Transverse colon (tissue), 3 donors: ENCODE results near the gene A4GALT.

Source experiments
- POLR2A ChIP-seq: fragments of 450-650 bp; IDR thresholded peaks from one replicate; pipeline ENCODE4 v1.6.1; 2016; ENCODE audit warnings: antibody characterized with exemption, mild to moderate bottlenecking, moderate library complexity
- TF ChIP-seq, protein P1 (sequence below), 5 experiments: fragments of 200-600 bp in 3 of 5; fragments of 450-650 bp in 2 of 5; sonication (generic) in 3 of 5; IDR thresholded peaks; 1 replicate in 2 of 5; 2 replicates in 3 of 5; pipeline ENCODE4 v1.5.1; 2016 to 2017; ENCODE audit warnings: antibody characterized with exemption in 5 of 5, inconsistent platforms in 3 of 5, mild to moderate bottlenecking in 2 of 5, moderate library complexity in 1 of 5

DNA sequence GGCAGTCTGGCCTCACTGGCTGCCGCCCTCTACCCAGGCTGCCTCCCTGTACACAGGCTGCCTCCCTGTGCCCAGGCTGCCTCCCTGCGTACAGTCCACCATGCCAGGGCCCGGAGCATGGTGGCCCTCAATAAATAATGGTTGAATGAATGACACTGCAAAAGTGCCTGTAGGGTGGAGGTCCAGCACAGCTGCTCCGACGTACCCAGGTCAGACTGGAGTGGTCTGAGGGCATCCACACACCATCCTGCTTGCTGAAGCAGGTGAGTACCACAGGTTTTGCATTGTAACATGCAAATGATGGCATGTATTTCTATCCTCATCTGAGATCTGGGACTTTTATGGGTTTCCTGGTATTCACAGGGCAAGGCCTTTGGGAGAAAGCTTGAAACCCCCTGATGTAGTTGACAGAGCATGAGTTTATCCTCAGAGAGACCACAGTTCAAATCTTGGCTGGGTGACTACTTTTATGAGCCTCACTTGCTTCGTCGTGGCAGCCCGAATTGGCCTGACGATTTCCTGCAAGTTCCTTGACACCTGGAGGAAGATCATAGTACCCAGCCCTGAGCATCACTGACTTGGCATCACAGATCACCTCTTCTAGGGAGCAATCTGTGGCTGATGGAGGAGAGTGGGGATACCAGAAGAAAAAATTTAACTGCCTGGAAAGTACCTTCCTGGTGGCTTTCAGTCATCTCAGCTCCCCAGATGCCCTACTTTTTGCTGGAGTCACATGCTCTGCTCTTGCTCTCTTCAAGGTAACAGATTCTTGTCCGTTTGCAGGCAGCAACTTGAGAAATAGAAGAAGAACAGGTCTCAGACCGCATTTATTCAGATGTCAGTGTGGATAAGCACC, 55.5 kb downstream of the A4GALT start:
- TF ChIP-seq, protein P1, sequence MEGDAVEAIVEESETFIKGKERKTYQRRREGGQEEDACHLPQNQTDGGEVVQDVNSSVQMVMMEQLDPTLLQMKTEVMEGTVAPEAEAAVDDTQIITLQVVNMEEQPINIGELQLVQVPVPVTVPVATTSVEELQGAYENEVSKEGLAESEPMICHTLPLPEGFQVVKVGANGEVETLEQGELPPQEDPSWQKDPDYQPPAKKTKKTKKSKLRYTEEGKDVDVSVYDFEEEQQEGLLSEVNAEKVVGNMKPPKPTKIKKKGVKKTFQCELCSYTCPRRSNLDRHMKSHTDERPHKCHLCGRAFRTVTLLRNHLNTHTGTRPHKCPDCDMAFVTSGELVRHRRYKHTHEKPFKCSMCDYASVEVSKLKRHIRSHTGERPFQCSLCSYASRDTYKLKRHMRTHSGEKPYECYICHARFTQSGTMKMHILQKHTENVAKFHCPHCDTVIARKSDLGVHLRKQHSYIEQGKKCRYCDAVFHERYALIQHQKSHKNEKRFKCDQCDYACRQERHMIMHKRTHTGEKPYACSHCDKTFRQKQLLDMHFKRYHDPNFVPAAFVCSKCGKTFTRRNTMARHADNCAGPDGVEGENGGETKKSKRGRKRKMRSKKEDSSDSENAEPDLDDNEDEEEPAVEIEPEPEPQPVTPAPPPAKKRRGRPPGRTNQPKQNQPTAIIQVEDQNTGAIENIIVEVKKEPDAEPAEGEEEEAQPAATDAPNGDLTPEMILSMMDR (IDR thresholded peaks at IDR 0.05) = no peak
- TF ChIP-seq POLR2A = no peak
